ENCODE data around the gene ADAMTS3.

DNA sequence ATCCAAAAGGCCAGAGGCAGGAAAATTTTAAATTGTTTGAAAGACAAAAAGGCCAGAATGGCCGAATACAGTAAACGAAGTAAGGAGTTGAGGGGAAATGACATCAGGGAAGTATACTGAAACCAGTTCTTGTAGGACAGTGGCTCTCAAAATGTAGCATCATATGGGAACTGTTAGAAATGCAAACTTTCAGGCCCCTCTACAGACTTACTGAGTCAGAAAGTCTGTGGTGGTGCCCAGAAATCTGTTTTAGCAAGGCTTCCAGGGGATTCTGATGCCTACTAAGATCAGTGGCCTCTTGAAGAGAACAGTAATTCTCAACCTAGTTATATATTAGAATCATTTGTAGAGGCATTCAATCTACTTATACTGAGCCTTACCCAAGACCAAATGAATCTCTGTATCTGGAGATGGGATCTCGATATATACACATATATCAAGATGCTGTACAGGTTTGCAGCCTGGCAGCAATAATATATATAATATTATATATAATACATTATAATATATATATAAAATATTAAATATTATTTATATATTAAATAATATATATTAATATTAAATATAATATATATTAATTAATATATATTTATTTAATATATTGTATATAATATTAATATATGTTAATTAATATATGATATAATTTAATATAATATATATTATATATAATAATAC is 39.7 kb downstream of the ADAMTS3 start:
- TF ChIP-seq FOXJ3 (CRISPR knock-in tag; IDR thresholded peaks at IDR 0.05; ENCODE audit: borderline replicate concordance), result no peak
- TF ChIP-seq RNF2 (conservative IDR thresholded peaks at IDR 0.05; ENCODE audit: low read depth), result no peak
- TF ChIP-seq, protein P1, sequence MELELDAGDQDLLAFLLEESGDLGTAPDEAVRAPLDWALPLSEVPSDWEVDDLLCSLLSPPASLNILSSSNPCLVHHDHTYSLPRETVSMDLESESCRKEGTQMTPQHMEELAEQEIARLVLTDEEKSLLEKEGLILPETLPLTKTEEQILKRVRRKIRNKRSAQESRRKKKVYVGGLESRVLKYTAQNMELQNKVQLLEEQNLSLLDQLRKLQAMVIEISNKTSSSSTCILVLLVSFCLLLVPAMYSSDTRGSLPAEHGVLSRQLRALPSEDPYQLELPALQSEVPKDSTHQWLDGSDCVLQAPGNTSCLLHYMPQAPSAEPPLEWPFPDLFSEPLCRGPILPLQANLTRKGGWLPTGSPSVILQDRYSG (CRISPR knock-in tag; IDR thresholded peaks at IDR 0.05), result no peak
- TF ChIP-seq, protein P2, sequence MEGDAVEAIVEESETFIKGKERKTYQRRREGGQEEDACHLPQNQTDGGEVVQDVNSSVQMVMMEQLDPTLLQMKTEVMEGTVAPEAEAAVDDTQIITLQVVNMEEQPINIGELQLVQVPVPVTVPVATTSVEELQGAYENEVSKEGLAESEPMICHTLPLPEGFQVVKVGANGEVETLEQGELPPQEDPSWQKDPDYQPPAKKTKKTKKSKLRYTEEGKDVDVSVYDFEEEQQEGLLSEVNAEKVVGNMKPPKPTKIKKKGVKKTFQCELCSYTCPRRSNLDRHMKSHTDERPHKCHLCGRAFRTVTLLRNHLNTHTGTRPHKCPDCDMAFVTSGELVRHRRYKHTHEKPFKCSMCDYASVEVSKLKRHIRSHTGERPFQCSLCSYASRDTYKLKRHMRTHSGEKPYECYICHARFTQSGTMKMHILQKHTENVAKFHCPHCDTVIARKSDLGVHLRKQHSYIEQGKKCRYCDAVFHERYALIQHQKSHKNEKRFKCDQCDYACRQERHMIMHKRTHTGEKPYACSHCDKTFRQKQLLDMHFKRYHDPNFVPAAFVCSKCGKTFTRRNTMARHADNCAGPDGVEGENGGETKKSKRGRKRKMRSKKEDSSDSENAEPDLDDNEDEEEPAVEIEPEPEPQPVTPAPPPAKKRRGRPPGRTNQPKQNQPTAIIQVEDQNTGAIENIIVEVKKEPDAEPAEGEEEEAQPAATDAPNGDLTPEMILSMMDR (CRISPR knock-in tag; IDR thresholded peaks at IDR 0.05), result no peak
- TF ChIP-seq ZFP41 (CRISPR knock-in tag; IDR thresholded peaks at IDR 0.05; ENCODE audit: borderline replicate concordance), result no peak
- no peak for TF ChIP-seq ZFP37 (CRISPR knock-in tag; IDR thresholded peaks at IDR 0.05; ENCODE audit: borderline replicate concordance)
- no peak for TF ChIP-seq EZH2 (conservative IDR thresholded peaks at IDR 0.05; ENCODE audit: low read depth, low read length)
- TF ChIP-seq ZNF317 (CRISPR knock-in tag; IDR thresholded peaks at IDR 0.05), result no peak

All from HepG2 (cell line).